Measurements from ENCODE around the gene GABRD.

The GABRD gene

GRCh38 chr1:2014741-2015735 is 4.1 kb upstream of the GABRD start:
- H3K27me3 ChIP-seq (ENCODE audit: insufficient read depth, low read length): peaks cover 58% of the 10 kb centered on the region
- H3K4me3 ChIP-seq (ENCODE audit: low read length): no peak overlapping the region
- no peaks in the 10 kb centered on the region for H3K9me3 ChIP-seq (ENCODE audit: low read length)
- peaks cover 4% of the 10 kb centered on the region for H3K4me1 ChIP-seq (ENCODE audit: insufficient read depth, low read length)
- no peaks in the 10 kb centered on the region for H3K36me3 ChIP-seq (ENCODE audit: insufficient read depth, low read length)
- no peak overlapping the region for H2AFZ ChIP-seq (ENCODE audit: low read depth, low read length)

DNA sequence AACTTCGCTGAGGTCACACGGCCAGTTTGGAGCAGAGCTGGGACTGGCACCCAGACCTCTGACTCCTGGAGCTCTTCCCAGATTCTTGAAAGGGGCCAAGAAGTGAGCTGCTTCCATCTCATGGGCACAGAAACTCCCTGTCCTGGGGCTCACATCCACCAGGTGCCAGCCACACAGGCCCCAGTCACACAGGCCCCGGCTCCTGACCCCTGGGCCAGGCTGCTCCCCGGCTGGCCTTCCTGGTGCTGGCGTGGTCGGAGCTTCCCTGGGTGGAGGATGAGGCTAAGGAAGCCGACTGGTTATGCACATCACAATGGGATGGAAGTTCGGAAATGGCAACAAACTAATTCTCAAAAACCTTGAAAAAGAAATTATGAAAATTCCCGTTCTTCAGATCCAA is 3.0 kb upstream of the GABRD start:
- no peaks in the 10 kb centered on the region for H3K36me3 ChIP-seq (ENCODE audit: insufficient read depth, low read length)
- no peak overlapping the region for H3K4me3 ChIP-seq (ENCODE audit: low read length)
- H2AFZ ChIP-seq (ENCODE audit: low read depth, low read length): no peak overlapping the region
- H3K9me3 ChIP-seq (ENCODE audit: low read length): no peaks in the 10 kb centered on the region
- H3K4me1 ChIP-seq (ENCODE audit: insufficient read depth, low read length): peaks cover 4% of the 10 kb centered on the region
- H3K27me3 ChIP-seq (ENCODE audit: insufficient read depth, low read length): peaks cover 66% of the 10 kb centered on the region

DNA sequence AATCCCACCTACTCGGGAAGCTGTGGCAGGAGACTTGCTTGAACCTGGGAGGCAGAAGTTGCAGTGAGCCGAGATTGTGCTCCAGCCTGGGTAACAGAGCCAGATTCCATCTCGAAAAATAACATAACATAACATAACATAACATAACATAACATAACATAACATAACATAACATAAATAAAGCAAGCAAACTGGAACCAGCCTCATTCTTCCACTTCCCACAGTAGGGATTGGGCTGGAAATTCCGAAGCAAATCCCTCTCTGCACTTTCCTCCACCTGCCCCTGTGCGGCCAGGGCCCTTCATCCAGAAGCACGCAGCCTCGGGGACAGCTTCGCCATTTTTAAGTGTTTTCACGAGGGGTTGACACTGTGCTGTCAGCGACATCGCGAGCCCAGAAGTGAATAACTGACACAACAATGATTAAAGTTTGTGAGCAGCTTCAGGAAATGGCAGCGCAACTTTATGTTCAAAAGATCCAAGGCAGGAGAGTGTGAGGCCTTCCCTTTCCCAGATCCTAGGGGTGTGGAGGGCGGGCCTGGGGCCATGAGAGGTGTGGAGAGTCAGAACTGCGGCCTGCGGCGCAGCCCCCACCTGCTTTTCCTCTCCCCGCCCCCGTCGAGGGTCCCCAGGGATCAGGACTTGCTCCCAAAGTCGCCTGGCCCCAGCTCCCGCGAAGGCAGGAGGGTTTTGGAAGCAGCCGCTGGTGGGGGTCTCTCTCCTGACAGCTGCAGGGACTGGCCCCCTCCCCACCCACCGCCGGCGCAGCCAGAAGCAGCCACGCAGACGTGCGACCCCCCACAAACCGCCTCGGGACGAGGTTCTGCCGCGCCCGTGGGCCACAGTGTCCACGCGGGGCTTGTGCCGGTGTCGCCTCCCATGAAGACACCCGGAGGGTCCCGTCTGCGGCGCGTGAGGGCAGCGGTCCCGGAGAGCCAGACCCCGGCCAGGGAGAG is 651 bp upstream of the GABRD start:
- Histone ChIP-seq H3K4me3 (ENCODE audit: low read length) (no peak overlapping the region), H3K9me3 (ENCODE audit: low read length) (no peaks in the 10 kb centered on the region), H3K27me3 (ENCODE audit: insufficient read depth, low read length) (peaks cover 78% of the 10 kb centered on the region), H3K4me1 (ENCODE audit: insufficient read depth, low read length) (peaks cover 4% of the 10 kb centered on the region), H2AFZ (ENCODE audit: low read depth, low read length) (no peak overlapping the region), H3K36me3 (ENCODE audit: insufficient read depth, low read length) (no peaks in the 10 kb centered on the region)

DNA sequence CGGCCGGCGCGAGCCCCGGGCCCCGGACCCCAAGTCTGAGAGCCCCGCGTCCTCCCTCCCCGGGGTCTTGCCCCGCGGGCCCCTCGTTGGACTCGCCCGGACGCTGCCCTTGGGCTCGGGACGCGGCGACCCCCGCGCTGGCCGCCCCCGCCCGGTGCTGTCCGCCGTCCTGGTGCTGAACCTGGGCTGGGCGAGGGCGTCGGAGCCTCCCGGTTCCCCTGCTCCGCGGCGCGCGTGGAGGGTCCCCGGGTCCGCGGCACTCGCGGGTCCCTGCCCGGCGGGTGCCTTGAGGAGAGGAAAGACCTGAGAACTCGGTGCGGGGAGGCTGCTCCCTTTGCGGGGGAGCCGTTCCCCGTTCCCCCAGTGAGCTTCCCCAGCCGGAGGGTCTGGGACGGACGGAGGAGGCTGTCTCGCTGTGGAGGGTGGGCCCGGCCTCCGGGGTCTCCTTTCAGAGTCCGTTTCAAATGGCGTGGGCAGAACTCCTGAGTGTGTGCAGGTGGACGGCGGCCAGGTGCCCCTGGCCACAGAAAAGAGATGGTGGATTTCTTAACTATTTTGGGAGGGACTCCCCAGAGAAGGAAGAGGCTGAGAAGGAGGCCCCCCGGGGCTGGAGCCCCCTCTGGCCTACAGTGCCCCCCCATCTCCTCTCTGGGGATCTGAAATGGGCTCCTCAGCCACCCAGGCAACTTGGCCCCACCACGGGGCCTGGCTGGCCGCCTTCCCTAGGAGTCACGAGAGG is 595 bp downstream of the GABRD start:
- Histone ChIP-seq H3K4me3 (ENCODE audit: low read length) (no peak overlapping the region), H3K4me1 (ENCODE audit: insufficient read depth, low read length) (peaks cover 4% of the 10 kb centered on the region), H3K27me3 (ENCODE audit: insufficient read depth, low read length) (peaks cover 83% of the 10 kb centered on the region), H3K9me3 (ENCODE audit: low read length) (no peaks in the 10 kb centered on the region), H3K36me3 (ENCODE audit: insufficient read depth, low read length) (no peaks in the 10 kb centered on the region), H2AFZ (ENCODE audit: low read depth, low read length) (no peak overlapping the region)

DNA sequence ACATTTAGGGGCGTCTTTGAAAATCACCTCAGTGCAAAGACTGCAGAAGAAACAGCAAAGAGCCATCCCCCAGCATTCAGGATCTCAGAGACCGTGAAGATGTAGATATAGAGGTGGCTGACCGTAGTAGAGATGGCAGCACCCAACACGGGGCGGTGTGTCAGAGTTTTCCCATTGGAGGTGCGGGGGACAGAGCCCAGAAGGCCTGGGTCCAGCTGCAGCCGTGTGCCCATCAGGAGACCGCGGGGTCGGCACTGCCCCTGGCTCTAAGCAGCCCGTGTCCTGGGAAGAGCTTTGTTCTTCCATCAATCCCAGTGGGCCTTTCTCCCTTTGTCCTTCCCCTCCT is 1.1 kb downstream of the GABRD start:
- Histone ChIP-seq H3K9me3 (ENCODE audit: low read length) (no peaks in the 10 kb centered on the region), H3K4me1 (ENCODE audit: insufficient read depth, low read length) (peaks cover 4% of the 10 kb centered on the region), H3K36me3 (ENCODE audit: insufficient read depth, low read length) (no peaks in the 10 kb centered on the region), H2AFZ (ENCODE audit: low read depth, low read length) (no peak overlapping the region), H3K27me3 (ENCODE audit: insufficient read depth, low read length) (peaks cover 82% of the 10 kb centered on the region), H3K4me3 (ENCODE audit: low read length) (no peak overlapping the region)

DNA sequence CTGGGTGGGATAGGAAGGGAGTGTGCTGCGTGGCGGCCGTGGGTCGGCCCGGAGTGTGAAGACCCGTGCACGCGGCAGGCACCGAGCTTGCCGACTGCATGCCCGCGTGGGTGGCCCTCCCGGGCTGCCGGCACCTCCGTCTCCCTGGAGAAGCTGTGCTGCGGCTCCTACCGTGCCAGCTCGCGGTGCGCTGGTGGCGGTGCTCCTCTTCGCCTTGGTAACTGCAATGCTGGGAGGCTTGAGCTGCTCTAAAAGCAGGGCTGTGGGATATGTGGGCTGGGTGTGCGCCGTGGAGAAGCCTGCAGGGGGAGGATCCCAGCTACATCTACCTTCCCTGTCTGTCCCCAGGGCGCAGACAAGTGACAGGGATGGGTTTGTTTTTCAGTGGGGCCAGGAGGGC is 2.4 kb downstream of the GABRD start:
- peaks cover 75% of the 10 kb centered on the region for H3K27me3 ChIP-seq (ENCODE audit: insufficient read depth, low read length)

DNA sequence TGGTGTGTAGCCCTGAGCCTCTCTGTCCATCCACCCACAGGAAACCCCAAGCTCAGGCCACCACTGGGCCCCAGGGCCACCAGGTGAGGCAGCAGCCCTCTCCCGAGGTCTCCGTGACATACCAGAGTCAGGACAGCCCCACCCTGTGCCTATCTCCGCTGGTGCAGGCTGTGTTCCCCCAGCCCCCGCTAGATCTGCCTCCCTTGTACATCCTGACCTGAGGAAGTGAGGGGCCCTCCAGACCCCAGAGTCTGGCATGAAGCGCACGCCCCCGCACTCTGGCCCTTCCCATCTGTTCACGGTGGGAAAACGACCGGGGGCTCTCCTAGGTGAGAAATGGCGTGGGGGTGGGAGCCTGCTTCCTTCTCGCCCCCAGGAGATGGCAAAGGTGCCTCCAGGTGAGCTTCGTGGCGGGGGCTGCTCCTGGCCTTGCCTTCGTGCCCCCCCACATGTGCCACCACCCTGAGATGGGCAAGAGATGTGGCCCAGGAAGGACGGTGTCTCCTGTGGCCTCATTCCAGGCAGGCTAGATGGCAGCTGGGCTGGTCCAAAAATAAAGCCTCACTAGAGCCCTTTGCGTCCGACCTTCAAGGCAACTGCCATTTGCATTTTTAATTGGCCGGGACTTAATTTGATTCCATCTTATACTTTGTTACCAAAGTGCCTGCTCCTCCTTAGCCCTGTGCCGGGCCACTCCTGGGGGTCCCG is 3.1 kb downstream of the GABRD start:
- Histone ChIP-seq H3K9me3 (ENCODE audit: low read length) (no peaks in the 10 kb centered on the region), H2AFZ (ENCODE audit: low read depth, low read length) (no peak overlapping the region), H3K36me3 (ENCODE audit: insufficient read depth, low read length) (no peaks in the 10 kb centered on the region), H3K27me3 (ENCODE audit: insufficient read depth, low read length) (peaks cover 75% of the 10 kb centered on the region), H3K4me1 (ENCODE audit: insufficient read depth, low read length) (peaks cover 4% of the 10 kb centered on the region), H3K4me3 (ENCODE audit: low read length) (no peak overlapping the region)

More for the DNA sequence above, 2.4 kb downstream of the GABRD start:
- H3K4me1 ChIP-seq (ENCODE audit: insufficient read depth, low read length): peaks cover 4% of the 10 kb centered on the region
- no peak overlapping the region for H2AFZ ChIP-seq (ENCODE audit: low read depth, low read length)
- H3K9me3 ChIP-seq (ENCODE audit: low read length): no peaks in the 10 kb centered on the region
- H3K36me3 ChIP-seq (ENCODE audit: insufficient read depth, low read length): no peaks in the 10 kb centered on the region
- no peak overlapping the region for H3K4me3 ChIP-seq (ENCODE audit: low read length)

GRCh38 chr1:2023187-2023586 is 4.0 kb downstream of the GABRD start:
- Histone ChIP-seq H3K27me3 (ENCODE audit: insufficient read depth, low read length) (peaks cover 73% of the 10 kb centered on the region), H3K4me3 (ENCODE audit: low read length) (no peak overlapping the region), H3K4me1 (ENCODE audit: insufficient read depth, low read length) (peaks cover 4% of the 10 kb centered on the region), H3K36me3 (ENCODE audit: insufficient read depth, low read length) (no peaks in the 10 kb centered on the region), H2AFZ (ENCODE audit: low read depth, low read length) (no peak overlapping the region), H3K9me3 (ENCODE audit: low read length) (no peaks in the 10 kb centered on the region)

DNA sequence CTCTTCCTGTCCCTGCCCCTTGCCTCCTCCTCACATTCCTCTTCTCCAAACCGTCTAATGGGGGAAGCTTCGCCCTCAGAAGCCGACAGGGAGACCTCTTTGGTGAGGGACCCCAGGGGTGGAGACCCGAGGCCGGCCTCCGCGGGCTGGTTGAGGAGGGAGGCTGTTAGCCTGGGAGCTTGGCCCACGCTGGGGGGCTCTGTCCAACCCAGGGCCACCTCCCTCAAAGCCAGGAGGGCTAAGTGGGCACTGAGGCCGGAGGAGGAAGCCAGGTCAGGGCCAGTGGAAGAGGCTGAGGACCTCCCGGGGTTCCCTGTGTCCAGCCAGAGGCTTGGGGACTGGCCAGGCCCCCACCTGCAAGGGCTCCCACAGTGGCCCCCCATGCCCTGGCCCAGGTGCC is 5.3 kb downstream of the GABRD start:
- Histone ChIP-seq H3K36me3 (ENCODE audit: insufficient read depth, low read length) (no peaks in the 10 kb centered on the region), H3K9me3 (ENCODE audit: low read length) (no peaks in the 10 kb centered on the region), H3K4me1 (ENCODE audit: insufficient read depth, low read length) (peaks cover 4% of the 10 kb centered on the region), H3K4me3 (ENCODE audit: low read length) (no peak overlapping the region), H3K27me3 (ENCODE audit: insufficient read depth, low read length) (peaks cover 70% of the 10 kb centered on the region), H2AFZ (ENCODE audit: low read depth, low read length) (no peak overlapping the region)

DNA sequence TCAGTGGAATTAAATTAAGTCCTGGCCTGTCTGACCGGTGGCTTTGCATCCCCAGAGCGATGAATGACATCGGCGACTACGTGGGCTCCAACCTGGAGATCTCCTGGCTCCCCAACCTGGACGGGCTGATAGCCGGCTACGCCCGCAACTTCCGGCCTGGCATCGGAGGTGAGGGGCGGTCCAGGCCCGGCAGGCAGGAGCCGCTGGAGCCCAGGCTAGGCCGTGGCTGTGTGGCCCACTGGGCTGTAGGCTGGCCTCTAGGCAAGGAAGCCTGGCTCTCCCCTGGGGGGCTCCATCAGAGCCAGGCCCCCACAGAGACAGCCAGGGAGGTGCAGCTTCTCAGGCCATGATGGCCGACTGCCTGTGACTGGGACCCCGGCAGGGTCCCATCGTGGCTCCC is 5.7 kb downstream of the GABRD start:
- Histone ChIP-seq H3K9me3 (ENCODE audit: low read length) (no peaks in the 10 kb centered on the region), H3K27me3 (ENCODE audit: insufficient read depth, low read length) (peaks cover 68% of the 10 kb centered on the region), H3K4me3 (ENCODE audit: low read length) (no peak overlapping the region), H3K36me3 (ENCODE audit: insufficient read depth, low read length) (no peaks in the 10 kb centered on the region), H3K4me1 (ENCODE audit: insufficient read depth, low read length) (no peaks in the 10 kb centered on the region), H2AFZ (ENCODE audit: low read depth, low read length) (no peak overlapping the region)

DNA sequence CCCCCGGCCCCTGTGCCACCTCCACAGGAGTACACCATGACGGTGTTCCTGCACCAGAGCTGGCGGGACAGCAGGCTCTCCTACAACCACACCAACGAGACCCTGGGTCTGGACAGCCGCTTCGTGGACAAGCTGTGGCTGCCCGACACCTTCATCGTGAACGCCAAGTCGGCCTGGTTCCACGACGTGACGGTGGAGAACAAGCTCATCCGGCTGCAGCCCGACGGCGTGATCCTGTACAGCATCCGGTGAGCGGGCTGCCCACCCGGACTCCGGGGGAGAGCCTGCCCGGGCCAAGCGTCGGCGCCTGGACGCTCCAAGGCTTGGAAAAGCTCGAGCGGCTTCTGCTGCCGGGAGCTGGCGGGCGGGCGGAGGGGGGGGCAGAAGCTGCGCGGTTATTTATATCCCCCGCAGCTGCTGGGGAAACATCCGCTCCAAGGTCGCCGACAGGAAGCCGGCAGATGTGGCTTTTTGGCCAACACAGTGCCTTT is 6.4 kb downstream of the GABRD start:
- H3K4me1 ChIP-seq (ENCODE audit: insufficient read depth, low read length): no peaks in the 10 kb centered on the region
- H3K4me3 ChIP-seq (ENCODE audit: low read length): no peak overlapping the region
- peaks cover 68% of the 10 kb centered on the region for H3K27me3 ChIP-seq (ENCODE audit: insufficient read depth, low read length)

GRCh38 chr1:2027961-2028583 is 8.9 kb downstream of the GABRD start:
- no peak overlapping the region for H3K4me3 ChIP-seq (ENCODE audit: low read length)
- no peaks in the 10 kb centered on the region for H3K4me1 ChIP-seq (ENCODE audit: insufficient read depth, low read length)
- H3K36me3 ChIP-seq (ENCODE audit: insufficient read depth, low read length): no peaks in the 10 kb centered on the region
- H3K27me3 ChIP-seq (ENCODE audit: insufficient read depth, low read length): peaks cover 68% of the 10 kb centered on the region
- H3K9me3 ChIP-seq (ENCODE audit: low read length): no peaks in the 10 kb centered on the region
- no peak overlapping the region for H2AFZ ChIP-seq (ENCODE audit: low read depth, low read length)

More for the DNA sequence above, 6.4 kb downstream of the GABRD start:
- Histone ChIP-seq H3K36me3 (ENCODE audit: insufficient read depth, low read length) (no peaks in the 10 kb centered on the region), H2AFZ (ENCODE audit: low read depth, low read length) (no peak overlapping the region), H3K9me3 (ENCODE audit: low read length) (no peaks in the 10 kb centered on the region)
